NCI-H2196 treated with DMSO at 0.1 percent for 48 hours (cell line): ENCODE measurements around the gene LMO2.

Source experiments
- DNase-seq: peaks from one replicate; lab custom pipeline; 2025; ENCODE audit not compliant: unreplicated experiment; lab: John Stamatoyannopoulos, UW

Gene LMO2

GRCh38 chr11:33915526-33915925 is 23.6 kb upstream of the LMO2 start:
- no peak for DNase-seq

- no peak for DNase-seq
Observed at GRCh38 chr11:33913991-33914390, 22.1 kb upstream of the LMO2 start.

DNA sequence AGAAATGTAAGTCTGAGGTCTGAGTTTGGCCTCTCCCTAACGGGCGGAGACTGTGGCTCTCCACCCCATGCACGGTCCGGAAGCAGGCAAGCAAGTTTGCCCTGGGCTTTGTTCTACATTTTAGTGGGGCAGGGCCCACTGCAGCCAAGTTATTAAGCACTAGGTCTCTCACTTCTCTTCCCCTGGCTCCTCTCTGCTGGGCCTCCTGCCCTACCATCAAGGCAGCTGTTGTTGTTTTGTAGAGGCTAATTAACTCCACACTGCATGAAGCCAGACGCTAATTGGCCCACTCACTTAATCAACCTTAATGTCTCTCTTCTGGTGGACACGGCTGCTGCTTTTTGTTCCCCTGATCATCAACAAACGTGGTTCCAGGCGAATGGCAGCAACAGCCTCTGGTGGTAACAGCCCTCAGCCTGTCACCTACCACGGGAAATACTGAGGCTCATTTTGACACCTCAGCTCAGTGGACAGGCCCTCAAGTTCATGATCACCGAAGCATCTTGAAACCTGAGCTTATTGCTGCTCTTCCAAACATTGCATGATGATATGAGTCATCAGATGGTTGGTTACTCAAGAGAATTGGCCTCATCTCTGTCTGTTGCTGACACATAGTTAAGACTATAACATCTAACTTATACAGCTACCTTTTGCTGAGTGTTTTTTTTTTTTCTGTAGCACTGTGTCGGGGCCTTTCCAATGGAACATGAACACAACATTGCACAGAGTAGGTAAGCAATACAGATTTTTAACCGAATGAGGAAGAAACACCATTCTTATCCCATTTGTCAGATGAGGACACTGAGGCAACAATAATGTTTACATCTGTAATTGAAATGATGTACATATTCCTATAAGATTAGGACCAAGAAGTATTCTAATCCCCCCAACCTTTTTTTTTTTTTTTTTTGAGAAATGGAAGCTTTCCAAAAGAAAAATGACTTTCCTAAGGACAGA is 20.8 kb upstream of the LMO2 start:
- DNase-seq = peak; percentile 20

- no peak for DNase-seq
Observed at GRCh38 chr11:33910958-33911339, 19.1 kb upstream of the LMO2 start.

GRCh38 chr11:33910296-33910957 is 18.6 kb upstream of the LMO2 start:
- DNase-seq = no peak

GRCh38 chr11:33909552-33909951 is 17.7 kb upstream of the LMO2 start:
- no peak for DNase-seq

- no peak for DNase-seq
Observed at GRCh38 chr11:33909150-33909549, 17.3 kb upstream of the LMO2 start.

DNA sequence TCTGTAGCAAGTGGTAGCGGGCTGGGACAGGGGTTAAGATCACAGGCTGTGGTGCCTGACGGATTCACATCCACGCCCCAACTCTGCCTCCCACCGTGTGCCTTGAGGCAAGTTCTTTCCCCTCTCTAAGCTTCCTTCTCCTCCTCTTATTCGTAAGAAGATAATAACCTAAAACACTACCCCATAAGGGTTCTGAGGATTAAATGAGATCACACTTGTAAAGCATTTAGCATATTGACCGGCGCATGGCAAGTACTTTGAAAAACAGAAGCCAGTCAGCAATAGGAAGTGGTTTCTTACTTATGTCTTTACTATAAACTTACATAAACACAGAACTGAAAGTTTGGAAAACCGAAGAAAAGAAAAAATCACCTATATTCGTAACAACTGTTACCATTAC is 15.5 kb upstream of the LMO2 start:
- DNase-seq = no peak

- no peak for DNase-seq
Observed at GRCh38 chr11:33906484-33907186, 14.8 kb upstream of the LMO2 start.

DNA sequence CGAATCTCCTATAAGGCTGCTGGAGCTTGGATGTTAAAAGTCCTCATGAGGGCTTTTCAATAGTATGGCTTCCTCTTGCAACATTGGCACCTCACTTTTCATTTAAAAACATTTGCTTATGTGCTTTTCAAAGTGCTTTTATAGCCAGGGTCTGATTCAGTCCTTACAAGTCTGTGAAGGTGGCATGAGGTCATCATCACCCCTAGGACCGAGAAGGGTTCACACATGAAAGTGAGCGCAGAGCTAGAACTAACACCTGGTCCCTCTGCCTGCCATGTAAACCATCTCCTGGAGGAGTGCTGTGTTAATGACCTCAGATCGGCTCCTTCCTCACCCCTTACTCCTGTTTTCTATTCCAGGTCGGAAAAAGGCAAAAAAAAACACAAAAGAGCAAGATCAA is 12.2 kb upstream of the LMO2 start:
- DNase-seq = no peak

DNA sequence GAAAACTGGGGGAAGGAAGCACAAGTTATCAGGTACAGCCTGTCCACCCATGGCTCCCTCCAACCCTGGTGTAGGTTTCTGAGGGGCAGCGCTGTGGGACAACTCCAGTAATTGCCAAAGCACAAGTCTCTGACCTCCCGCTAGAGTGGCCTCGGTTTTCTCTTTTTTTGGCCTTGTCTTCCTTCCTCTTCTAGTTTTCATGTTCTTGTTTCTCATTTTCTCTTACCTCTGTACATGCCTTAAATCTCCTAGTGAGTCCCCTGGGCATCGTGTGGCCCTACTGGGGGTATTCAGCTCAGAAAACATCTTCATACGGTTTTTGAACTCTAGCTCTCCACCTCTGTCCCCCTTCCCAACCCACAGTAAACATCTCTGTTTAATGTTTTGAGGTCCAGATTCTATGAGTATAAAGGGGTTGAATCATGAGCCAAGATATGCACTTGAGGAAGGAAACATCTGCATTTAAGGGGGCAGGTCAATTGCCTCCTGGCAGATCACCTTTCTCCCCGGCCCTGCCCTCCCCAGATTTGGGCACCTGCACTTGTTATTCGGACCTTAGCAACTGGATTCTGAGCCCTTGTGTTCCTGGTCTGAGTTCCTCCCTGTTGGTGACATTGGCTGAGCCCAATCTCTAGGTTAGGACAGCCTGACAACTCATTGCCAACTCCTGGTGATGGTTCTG is 8.4 kb upstream of the LMO2 start:
- no peak for DNase-seq

- DNase-seq = no peak
Observed at GRCh38 chr11:33899400-33900037, 7.6 kb upstream of the LMO2 start.

DNA sequence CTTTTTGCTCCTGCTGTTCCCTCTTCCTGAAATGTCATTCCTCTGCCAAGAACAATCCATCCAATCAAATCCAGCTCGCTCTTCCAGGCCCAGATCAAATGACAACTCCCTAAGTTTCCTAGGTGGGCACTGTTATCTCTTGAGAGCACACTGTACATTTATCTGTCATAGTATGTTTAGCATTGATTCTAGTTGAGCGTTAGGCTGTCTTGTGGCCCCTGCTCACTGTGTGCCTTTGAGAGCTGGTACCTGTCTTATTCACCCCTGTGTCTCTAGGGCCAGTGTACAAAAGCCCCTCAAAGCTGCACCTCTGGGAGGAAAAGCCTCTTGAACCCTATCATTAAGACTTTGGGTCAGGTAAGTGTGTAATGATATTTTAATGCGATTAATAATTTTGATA is 7.1 kb upstream of the LMO2 start:
- no peak for DNase-seq

- DNase-seq = no peak
Observed at GRCh38 chr11:33897761-33898375, 6.0 kb upstream of the LMO2 start.

GRCh38 chr11:33896911-33897310 is 5.0 kb upstream of the LMO2 start:
- no peak for DNase-seq

DNA sequence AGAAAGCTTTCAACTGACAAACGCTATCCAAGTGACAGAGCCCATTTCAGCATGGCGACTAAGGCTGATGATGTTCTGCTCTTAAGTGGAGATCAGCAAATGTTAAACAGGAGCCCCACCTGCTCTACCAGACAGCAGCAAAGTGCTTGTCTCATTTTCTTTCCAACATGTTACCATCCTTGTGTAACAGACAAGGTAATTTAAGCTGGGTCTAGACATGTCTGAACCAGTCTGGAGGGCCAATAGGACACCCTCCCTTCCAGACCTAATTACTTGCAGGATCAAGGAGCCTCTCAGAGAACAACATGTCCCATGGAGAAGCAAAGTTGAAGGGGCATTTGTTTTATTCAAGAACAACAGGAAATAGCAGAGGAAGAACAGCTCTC is 3.9 kb upstream of the LMO2 start:
- DNase-seq = no peak

- DNase-seq = no peak
Observed at GRCh38 chr11:33894398-33894746, 2.5 kb upstream of the LMO2 start.

DNA sequence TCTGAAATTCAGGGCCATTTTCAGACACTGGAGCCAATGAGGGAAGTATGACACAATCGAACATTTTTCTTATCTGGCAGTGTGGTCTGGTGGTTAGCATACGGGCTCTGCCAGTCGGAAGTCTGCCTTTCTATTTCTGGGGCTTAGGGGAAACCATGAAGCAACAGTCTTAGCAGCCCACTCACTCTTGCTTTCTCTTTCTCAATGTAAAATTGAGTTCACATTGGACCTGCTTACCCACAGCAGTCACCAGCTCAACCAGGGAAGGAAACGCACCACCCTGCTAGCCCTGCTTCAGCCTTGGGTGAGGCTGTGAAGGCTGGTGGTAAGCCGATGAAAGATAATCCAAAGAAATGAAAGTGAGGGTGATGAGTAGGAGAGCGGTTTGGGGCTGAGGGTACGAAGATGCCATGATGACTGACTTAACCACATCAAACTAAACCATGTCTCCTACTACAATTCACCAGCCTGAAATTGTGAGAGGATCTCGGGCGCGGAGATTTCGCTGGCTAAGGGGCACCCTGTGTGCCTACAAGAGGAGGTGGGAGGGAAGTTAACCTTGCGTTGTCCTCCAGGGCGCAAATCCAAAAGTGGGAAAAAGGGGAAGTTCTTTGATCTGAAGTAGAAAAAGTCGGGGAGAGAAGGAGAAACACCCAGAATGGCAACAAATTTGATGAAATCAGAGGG is 2.0 kb upstream of the LMO2 start:
- no peak for DNase-seq

GRCh38 chr11:33892906-33893594 is 1.2 kb upstream of the LMO2 start:
- no peak for DNase-seq
